Measurements from ENCODE around the gene GPR132. TPM values are rescaled to one million over a fixed set of nuclear protein-coding genes. Genes with fewer than 3 reads are reported as not detected.

GPR132 gene
- total and polyA plus RNA-seq, 2 of the 8 experiments (the other 6 are each of a cell fraction or from before 2014, with no cell fraction given), result 0.11 TPM; not detected in 1

DNA sequence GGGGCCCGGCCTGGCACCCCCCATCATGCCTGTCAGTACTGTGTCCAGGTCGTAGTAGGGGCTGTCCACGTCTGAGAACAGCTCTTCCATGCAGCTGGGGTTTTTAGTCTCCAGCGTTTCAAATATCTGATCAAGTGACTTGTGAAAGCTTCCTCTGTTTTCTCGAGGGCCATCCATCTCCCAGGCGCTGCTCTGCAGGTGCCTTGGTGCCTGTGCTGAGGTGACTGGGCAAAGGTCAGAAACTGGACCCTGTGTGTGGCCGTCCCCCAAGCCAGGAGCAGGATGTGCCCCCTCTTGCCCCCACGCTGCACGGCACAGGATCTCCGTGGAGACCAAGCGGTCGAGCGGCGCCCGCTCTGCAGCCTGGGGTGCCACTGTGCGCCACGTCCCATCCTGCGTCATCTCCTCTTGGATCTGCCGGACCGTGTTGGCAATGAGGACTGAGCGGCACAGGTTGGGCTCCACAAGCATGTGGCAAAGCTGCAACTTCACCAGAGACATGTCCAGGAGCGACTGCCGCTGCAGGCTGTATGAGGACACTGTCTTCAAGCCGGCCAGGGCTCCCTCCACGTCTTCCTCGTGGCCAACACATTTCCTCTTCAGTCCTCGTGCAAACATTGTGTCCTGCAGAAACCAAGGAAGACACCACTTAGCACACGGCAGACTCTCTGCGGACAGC is 53.8 kb downstream of the GPR132 start:
- no peak overlapping the region for H3K14ac ChIP-seq (ENCODE audit: insufficient read length)
- ChIA-PET CTCF (ENCODE audit: partially characterized antibody) (interaction anchor here (0.8 to 2.7 kb wide), 11 partner anchors 7 to 85 kb away, joined by 3 to 10 read pairs (median 3); partner anchors contain the start of gene GPR132), POLR2A (ENCODE audit: partially characterized antibody) (interaction anchor here (1.7 kb wide), 1 partner anchor 27 kb away, joined by 3 read pairs; no protein-coding TSS in a partner anchor)
- no peak overlapping the region for H3K56ac ChIP-seq (replicated peaks; ENCODE audit: insufficient read length, low read depth, low read length)
- H3K27ac ChIP-seq (ENCODE audit: low read depth, low read length), result no peak overlapping the region; the same call in 1 of the 2 replicates
- no peak overlapping the region for H2BK120ac ChIP-seq (replicated peaks; ENCODE audit: low read depth, low read length)
- TF ChIP-seq TAF7 (optimal IDR thresholded peaks at IDR 0.05; ENCODE audit: borderline replicate concordance, low read depth, low read length), result no peak
- TF ChIP-seq TEAD4 (IDR thresholded peaks at IDR 0.05; ENCODE audit: low read depth, low read length), result no peak
- TF ChIP-seq ASH2L (IDR thresholded peaks at IDR 0.05; ENCODE audit: low read length), result no peak
- TF ChIP-seq SP4 (IDR thresholded peaks at IDR 0.05; ENCODE audit: low read length), result no peak
- no peak for TF ChIP-seq SIX5 (IDR thresholded peaks at IDR 0.05; ENCODE audit: low read depth, low read length)
- TF ChIP-seq CREB1 (IDR thresholded peaks at IDR 0.05), result no peak
- WGBS, 2 experiments (ENCODE audit: extremely low coverage in 1 of 2, insufficient coverage in 1 of 2, insufficient read length in 1 of 2, insufficient replicate concordance in 2 of 2, low coverage in 1 of 2, low lambda C conversion rate in 2 of 2, missing lambda C conversion rate in 1 of 2), result 94% methylated on average over 29 of the region's 29 CpGs; no CpG with 5 or more reads in 1 of the 2 experiments
- H4K91ac ChIP-seq (replicated peaks; ENCODE audit: insufficient read length, low read length), result no peak overlapping the region
- no peak overlapping the region for H2BK20ac ChIP-seq (ENCODE audit: low read length)
- no peak overlapping the region for H3K4me2 ChIP-seq (ENCODE audit: insufficient read depth in 1 of 2, low read depth in 2 of 2, low read length in 2 of 2)
- no peak for DNase-seq (ENCODE audit: low read depth in 1 of 2, low spot score in 2 of 2)
- H4K5ac ChIP-seq (ENCODE audit: insufficient read length, low read depth, low read length), result no peak overlapping the region
- H3K4me1 ChIP-seq (replicated peaks in 1 of 4; ENCODE audit: control insufficient read depth in 3 of 4, insufficient read depth in 4 of 4, low read length in 3 of 4), result peaks cover 4 to 9% (median 6%) of the 10 kb centered on the region in 4 experiments; a peak in 6 of 7 replicates
- peak overlapping the region; percentile 16; the same call in 1 of the 2 replicates for H2BK5ac ChIP-seq (ENCODE audit: low read depth, low read length)
- peaks cover 12 to 37% (median 25%) of the 10 kb centered on the region in 4 experiments; a peak in 7 of 8 replicates for H3K36me3 ChIP-seq (ENCODE audit: control insufficient read depth in 2 of 4, insufficient read depth in 4 of 4, low read length in 3 of 4)
- FAIRE-seq, result no peak
- peaks cover 38 to 63% of the 10 kb centered on the region in 2 experiments for H3K79me2 ChIP-seq (ENCODE audit: control insufficient read depth in 1 of 2, insufficient read depth in 2 of 2, low read length in 2 of 2)
- H3K4ac ChIP-seq (replicated peaks; ENCODE audit: insufficient read length, low read depth, low read length), result no peak overlapping the region
- no peak overlapping the region for H2AFZ ChIP-seq (ENCODE audit: low read length)
- no peaks in the 10 kb centered on the region for H3K9me3 ChIP-seq (ENCODE audit: insufficient read depth in 2 of 2, low read depth in 1 of 2, low read length in 1 of 2)
- no peak overlapping the region for H3K23ac ChIP-seq (ENCODE audit: insufficient read length)
- no peak overlapping the region for H2AK5ac ChIP-seq (ENCODE audit: low read depth, low read length)
- H4K20me1 ChIP-seq (replicated peaks in 1 of 2; ENCODE audit: control insufficient read depth in 1 of 2, insufficient read depth in 2 of 2, low read length in 2 of 2), result peaks cover 44 to 68% of the 10 kb centered on the region in 2 experiments
- no peak overlapping the region for H3K4me3 ChIP-seq (ENCODE audit: extremely low read depth in 1 of 4, insufficient read depth in 2 of 4, low read depth in 3 of 4, low read length in 4 of 4)
- no peak overlapping the region for H2BK12ac ChIP-seq (ENCODE audit: low read depth, low read length)
- H3K18ac ChIP-seq (ENCODE audit: extremely low read depth, low read length), result no peak overlapping the region
- H3K23me2 ChIP-seq (ENCODE audit: low read depth, low read length), result no peaks in the 10 kb centered on the region
- no peak overlapping the region for H4K8ac ChIP-seq (ENCODE audit: extremely low read depth, insufficient read depth, low read length)
- H2BK15ac ChIP-seq (ENCODE audit: low read length), result no peak overlapping the region
- H3K79me1 ChIP-seq (ENCODE audit: low read depth, low read length), result peaks cover 13% of the 10 kb centered on the region
- H3K27me3 ChIP-seq (replicated peaks in 1 of 4; ENCODE audit: control insufficient read depth in 3 of 4, extremely low read depth in 1 of 4, insufficient read depth in 3 of 4, low read length in 3 of 4), result no peaks in the 10 kb centered on the region
- no peak overlapping the region for H3K9ac ChIP-seq (replicated peaks in 1 of 4; ENCODE audit: extremely low read depth in 1 of 4, low read depth in 3 of 4, low read length in 3 of 4)

Data from H1 (cell line).